SK-N-SH (cell line): ENCODE results near the gene TMEM245.

Experiments used
- CTCF ChIP-seq: fragments of 200-600 bp; sonication (generic); IDR thresholded peaks from 2 replicates; pipeline ENCODE4 v1.6.1; 2017; ENCODE audit warnings: antibody characterized with exemption, mild to moderate bottlenecking, moderate library complexity
- EZH2phosphoT487 ChIP-seq: fragments of 200-600 bp; sonication (generic); IDR thresholded peaks from 2 replicates; pipeline ENCODE4 v1.6.1; 2017; ENCODE audit warnings: low read depth, mixed run types, mild to moderate bottlenecking, antibody characterized with exemption, moderate library complexity, borderline replicate concordance
- IRF3 ChIP-seq: fragments of 150-350 bp; IDR thresholded peaks from 2 replicates; pipeline ENCODE4 v1.6.1; 2016; ENCODE audit warnings: mild to moderate bottlenecking, low read depth, low read length

GRCh38 chr9:109098171-109098959 lies 21.4 kb downstream of the TMEM245 start:
- TF ChIP-seq IRF3, result no peak
- no peak for TF ChIP-seq EZH2phosphoT487
- peak; percentile 47 for TF ChIP-seq CTCF
